Measurements from ENCODE around the gene RNPS1.
A peak's percentile ranks its signal among the peaks of the same experiment; 100 is the strongest.

The RNPS1 gene, protein sequence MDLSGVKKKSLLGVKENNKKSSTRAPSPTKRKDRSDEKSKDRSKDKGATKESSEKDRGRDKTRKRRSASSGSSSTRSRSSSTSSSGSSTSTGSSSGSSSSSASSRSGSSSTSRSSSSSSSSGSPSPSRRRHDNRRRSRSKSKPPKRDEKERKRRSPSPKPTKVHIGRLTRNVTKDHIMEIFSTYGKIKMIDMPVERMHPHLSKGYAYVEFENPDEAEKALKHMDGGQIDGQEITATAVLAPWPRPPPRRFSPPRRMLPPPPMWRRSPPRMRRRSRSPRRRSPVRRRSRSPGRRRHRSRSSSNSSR

GRCh38 chr16:2267913-2268666 is at the start of gene RNPS1:
Gene RNPS1, minus strand, starts transcription at chr16:2268126. Its CDS starts 3,483 bp downstream, at chr16:2264643.
- peak in 57 of 58 donors; percentile 75 to 98 (median 92) for DNase-seq

DNA sequence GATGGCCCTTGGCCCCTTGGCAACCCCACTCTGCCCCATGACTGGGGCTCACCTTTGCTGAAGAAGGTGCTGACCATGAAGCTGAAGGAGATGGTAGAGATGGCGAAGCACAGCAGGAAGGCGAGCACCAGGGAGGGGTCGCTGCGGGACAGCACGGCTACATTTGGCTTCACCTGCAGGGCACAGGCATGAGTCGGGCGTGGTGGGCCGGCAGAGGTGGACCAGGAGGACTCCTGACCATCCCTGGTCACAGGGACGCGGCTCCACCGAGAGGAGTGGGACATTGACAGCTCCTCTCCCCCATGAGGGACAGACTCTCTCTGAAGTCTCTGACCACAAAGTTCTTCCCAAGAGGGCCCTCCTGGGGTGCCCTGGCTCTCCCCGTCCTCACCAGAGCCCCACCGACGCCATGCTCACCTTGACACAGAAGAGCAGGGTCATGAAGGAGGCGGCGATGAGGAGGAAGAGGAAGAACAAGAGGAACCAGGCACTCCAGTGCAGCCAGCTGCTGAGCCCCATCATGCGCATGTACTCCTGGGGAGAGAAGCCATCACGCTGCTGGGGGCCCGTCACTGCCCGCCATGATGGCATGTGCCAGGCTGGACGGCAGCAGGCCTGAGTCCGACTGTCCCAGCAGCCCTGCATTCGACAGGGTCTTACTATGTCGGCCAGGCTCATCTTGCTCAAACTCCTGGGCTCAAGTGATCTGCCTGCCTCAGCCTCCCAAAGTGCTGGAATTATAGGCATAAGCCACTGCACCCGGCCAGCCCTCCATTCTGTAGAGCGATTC is 49.5 kb upstream of the RNPS1 start:
- DNase-seq: no peak

DNA sequence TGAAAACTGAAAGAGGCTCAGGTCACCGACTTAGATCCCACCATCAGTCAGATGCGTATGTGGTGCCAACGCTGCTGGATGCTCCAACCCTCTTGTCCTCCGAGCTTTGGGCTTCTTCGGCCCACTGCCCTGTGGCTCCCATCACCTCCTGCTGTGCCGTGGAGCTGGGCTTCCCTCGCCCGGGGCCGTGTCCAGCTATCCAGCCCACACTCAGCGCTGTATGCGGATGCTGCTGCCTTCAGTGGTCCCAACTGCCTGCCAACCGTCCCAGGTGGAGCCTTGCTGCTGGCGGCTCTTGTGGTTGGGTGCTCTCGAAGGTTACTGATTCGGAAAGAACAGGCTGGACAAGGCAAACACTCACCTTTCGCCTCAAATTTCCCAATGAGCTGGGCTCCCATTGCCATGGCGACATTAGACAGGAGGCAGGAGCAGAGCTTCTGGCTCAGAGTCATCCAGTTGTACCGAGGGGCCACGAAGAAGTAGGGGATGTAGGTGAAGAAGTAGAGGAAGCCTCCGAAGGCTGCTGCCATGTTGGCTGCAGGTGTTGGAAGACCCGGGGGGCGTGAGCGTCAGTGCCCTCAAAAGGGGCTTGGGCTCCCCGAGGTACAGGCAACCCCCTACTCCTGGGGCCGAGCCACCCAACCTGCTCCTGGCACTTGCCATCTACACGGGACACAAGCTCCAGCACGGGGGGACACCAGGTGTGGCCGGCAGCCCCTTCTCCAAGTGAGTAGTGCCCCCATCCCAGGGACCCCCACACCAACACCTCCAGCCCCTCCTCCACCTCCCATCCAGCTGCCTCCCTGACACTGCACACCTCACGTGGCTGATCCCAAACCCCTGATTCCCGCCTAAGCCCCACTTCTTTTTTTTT is 40.4 kb upstream of the RNPS1 start:
- no peak for DNase-seq

- no peak for DNase-seq
These were observed 31.9 kb upstream of the RNPS1 start for GRCh38 chr16:2299915-2300192.

- no peak for DNase-seq
These were observed 31.4 kb upstream of the RNPS1 start for GRCh38 chr16:2299121-2299914.

DNA sequence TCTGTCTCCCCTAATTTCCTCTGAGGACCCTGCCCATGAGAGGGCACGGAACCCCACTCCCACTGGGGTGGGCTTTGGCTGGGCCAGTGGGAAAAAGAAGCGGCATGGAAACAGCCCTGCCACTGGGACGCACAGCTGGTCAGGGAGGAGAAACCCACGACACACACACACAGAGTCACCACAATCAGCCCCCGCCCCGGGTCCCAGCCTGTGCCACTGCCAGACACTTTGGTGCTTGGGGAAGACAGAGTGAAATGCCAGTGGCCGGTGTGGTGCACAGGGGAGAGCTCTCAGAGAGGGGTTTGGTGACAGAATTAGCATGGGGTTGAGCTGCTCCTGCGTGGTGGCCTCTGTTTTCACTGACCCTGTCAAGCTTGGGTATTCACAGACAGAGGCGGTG is 30.7 kb upstream of the RNPS1 start:
- no peak for DNase-seq

DNA sequence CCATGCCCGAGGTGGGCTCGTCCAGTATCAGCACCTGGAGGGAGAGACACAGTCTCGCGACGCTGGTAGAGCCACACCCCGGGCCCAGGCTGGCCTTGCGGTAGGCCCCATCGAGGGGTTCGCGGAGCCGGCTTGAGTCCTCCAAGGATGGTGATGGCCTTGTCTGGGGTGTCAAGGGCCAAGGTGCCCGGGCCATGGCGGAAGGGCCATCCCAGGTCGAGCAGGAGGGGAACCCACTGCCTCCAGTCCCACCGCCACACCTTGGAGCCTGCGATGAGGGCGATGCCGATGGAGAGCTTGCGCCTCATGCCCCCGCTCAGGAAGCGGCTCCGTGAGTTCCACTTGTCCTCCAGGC is 29.6 kb upstream of the RNPS1 start:
- no peak for DNase-seq

DNA sequence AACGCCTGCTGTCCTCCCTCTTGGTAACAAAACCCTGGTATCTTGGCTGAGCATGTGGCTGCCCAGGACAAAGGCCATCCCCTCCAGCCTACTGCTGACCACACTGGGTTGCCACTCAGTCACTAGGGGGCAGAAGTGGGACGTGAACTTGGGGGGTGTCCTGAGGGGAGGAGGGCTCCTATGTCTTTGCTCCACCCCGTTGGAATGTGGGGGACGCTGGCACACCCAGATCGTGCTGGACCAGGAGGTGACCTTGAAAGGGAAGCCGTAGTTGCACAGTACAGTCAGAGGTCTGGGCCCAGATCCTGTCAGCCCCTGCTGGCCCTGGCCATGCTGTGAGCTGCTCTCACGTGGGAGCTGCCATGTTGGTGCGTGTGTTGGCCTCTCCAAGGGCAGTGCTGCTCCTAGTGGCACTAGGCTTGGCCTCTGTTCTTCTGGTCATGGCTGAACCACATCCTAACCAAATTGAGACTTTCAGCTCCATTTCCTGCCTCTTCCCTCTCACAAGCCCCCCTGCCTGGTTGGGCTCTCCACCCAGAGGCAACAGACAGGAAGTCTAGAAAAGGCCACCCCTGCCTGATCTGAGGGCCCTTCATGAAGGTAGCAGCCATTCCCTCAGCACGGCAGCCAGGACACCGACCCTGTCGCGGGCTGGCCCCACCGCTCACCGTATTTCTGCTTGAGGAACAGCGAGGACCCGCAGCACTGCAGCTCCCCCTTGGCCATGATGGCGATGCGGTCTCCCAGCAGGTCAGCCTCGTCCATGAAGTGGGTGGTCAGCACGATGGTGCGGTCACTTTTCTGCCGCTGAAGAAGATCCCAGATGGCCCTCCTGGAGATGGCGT is 29.0 kb upstream of the RNPS1 start:
- no peak for DNase-seq

- DNase-seq: peak in 25 of 58 donors; percentile 6 to 65 (median 27)
These were observed 27.3 kb upstream of the RNPS1 start for GRCh38 chr16:2295056-2295798.

DNA sequence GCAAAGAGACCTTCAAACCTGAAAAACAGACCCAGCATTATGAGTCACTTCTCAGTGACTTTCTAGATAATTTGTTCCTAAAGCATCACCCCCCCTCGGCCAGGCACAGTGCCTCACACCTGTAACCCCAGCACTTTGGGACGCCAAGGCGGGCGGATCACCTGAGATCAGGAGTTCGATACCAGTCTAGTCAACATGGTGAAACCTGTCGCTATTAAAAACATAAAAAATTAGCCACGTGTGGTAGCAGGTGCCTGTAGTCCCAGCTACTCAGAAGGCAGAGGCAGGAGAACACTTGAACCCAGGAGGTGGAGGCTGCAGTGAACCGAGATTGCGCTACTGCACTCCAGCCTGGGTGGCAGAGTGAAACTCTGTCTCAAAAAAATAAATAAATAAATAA is 24.3 kb upstream of the RNPS1 start:
- DNase-seq: no peak

GRCh38 chr16:2289282-2289681 is 21.4 kb upstream of the RNPS1 start:
- DNase-seq: no peak

GRCh38 chr16:2288726-2289125 is 20.8 kb upstream of the RNPS1 start:
- DNase-seq: no peak

DNA sequence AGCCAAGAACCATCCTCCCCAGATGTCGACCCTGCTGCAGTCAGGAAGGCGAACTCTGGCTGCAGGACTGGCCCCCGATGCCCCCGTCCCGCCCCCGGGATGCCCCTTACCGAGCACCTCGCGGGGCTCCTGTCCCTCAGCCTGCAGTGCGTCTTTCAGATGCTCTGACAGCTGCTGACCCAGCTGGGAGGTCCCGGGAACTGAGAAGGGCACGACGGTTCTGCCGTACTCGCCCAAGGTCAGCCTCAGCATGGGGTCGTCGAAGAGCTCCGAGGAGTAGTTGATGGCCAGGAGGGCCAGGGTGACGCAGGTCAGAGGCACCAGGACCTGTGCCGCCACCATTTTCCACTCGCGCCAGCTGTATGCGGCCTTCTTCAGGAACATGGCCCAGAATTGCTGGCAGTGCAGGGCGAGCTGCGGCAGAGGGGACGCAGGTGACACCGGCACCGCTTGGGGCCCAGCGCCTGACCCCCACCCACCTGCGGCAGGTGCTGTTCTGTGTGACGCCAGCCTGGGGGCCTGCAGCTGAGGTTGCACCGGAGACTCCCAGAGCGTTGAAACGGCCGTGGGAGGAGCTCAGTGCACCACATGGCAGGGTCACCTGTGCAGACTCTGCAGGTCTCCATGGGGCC is 20.1 kb upstream of the RNPS1 start:
- no peak for DNase-seq

- DNase-seq: no peak
These were observed 18.6 kb upstream of the RNPS1 start for GRCh38 chr16:2286550-2286949.

DNA sequence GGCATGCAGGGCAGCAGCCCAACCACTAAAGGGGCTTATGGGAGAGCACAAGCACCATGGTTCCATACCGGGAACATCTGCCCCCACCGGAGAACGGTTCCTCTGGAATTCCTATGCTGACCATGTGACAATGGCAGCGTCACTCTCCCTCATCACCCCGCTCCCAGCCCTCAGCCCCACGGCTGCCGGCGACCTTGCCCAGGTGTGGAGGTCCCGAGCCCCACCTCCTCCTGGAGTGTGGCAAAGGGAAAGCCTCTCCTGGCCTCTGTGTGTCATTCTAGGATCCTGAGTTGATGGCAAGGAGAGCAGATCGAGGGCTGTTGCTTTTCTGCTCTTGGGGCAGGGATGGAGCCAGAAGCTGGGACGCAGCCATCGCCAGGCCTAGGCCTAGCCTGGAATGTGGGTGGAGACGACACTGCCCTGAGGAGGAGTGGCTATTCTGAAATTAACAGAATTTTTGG is 17.8 kb upstream of the RNPS1 start:
- no peak for DNase-seq

DNA sequence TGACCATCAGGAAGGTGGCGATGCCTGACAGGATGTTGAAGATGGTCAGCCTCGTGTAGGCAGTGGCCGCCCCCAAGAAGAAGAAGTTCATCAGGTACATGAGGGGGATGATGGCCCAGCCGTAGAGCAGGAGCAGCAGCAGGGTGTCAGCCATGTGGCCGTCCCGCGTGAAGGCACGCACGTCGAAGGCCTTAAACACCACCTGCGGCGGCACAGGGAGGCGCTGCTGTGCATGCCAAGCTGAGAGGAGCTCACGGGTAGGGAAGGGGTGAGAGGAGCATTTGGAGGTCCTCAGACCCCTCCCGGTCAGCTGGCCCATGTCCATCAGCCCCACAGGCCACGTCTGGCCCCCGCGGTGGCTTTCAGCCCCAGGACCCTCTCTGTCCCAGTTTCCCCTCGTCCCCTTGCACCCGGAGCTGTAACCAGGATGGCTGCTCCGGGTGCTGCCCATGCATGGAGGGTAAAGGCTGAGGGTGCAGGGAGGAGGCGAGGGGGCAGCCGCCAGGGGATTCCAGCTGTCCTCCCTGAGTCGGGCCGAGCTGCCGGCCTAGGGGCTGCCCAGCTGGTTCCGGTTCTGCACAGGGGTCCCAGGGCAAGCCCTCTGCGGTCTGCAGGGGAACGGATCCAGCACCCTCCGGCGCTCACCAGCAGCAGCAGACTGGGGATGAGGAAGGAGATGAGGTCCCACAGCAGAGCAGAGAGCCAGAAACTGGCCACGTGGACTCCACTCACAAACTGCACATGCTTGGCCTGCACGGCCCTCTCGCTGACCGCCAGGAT is 17.1 kb upstream of the RNPS1 start:
- DNase-seq: no peak

GRCh38 chr16:2284001-2284770 is 16.3 kb upstream of the RNPS1 start:
- no peak for DNase-seq
